ENCODE results near the gene TNF.
A peak's percentile ranks its signal among the peaks of the same experiment; 100 is the strongest.
"Not testable (repeated sequence)": the region's sequence is repeated elsewhere in the genome, so short reads cannot be mapped to it uniquely, and the experiment has no call there.

Gene TNF

DNA sequence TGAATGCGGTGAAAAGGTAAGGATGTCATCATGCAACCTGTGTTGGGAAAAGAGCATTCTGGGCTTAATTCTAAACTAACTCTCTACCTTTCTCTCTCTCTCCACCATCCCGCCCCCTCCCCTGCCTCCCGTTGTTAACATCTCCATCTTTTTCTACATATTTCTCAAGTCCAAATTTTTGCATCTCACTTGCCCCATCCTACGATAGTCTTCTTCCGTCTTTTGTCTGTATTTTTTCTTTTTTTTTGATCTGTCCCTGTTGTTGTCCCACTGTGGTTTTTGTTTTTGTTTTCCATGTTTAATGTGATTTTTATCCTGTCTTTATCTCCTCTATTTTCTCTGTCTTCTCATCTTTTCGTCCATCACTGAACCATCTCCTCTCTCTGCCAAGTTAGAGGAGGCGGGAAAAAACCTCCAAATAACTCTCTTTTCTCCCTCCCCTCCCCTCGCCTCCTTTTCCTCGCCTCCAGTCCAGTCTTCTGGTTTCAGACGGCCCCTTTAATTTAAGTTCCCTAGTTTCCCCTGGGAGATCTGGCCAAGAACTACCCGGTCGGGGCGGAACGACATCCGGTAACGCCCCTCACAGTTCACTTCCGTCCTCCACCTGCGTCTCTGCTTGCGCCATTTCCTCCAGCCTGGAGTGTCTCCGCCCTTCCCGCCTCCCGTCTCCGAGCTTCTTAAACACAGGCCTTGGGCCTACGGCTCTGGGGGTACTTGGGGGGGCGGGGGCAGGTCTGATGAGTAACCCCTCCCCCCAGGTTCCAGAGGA is 28.2 kb upstream of the TNF start, which contains the start of gene NFKBIL1:
Gene NFKBIL1, plus strand, starts transcription at position 651 of the 769 bp plus-strand sequence. Its CDS starts 87 bp downstream, at position 738.
- no peaks in the 10 kb centered on the region for H3K27me3 ChIP-seq (ENCODE audit: control insufficient read depth, insufficient read depth, low read length)
- H3K9ac ChIP-seq (ENCODE audit: low read length), result peak within 1 kb of the TSS; percentile 91
- no peaks in the 10 kb centered on the region for H3K9me3 ChIP-seq (ENCODE audit: control insufficient read depth, low read length)
- peaks cover 21% of the 10 kb centered on the region for H3K4me1 ChIP-seq (ENCODE audit: control insufficient read depth, insufficient read depth, low read length)
- no peaks in the 10 kb centered on the region for H3K36me3 ChIP-seq (ENCODE audit: control insufficient read depth, insufficient read depth, low read length)
- peak within 1 kb of the TSS; percentile 20 for H3K4me3 ChIP-seq (ENCODE audit: low read length)

DNA sequence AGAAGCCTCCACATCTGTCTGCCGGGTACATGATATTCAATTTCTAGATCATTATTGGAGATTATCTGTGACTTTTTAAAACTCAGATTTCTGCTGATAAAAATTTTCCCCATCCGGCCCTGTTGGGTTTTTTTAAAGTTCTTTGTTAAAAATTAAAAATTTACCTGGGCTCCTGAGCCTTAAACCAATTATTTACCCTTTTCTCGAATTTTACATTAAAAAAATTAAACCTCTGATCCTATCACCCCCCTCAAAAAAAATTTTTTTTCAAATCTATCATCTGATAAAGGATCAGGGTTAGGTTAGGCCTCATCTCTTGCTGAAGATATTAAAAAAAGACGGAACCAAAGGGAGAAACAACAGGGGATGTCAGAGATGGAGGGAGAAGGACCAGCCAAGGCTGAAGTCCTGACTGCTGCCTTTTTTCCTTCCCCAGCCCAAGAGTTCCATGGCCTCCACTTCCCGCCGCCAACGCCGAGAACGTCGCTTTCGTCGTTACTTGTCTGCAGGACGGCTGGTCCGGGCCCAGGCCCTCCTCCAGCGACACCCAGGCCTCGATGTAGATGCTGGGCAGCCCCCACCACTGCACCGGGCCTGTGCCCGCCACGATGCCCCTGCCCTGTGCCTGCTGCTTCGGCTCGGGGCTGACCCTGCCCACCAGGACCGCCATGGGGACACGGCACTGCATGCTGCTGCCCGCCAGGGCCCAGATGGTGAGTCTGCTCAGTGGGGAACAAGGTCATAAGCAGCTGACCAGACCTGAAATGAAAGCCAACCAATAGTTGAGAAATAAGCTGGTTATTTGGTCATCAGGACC is 27.4 kb upstream of the TNF start:
- H3K4me3 ChIP-seq (ENCODE audit: low read length), result peak overlapping the region; percentile 20
- no peaks in the 10 kb centered on the region for H3K27me3 ChIP-seq (ENCODE audit: control insufficient read depth, insufficient read depth, low read length)
- peak overlapping the region; percentile 91 for H3K9ac ChIP-seq (ENCODE audit: low read length)
- no peaks in the 10 kb centered on the region for H3K36me3 ChIP-seq (ENCODE audit: control insufficient read depth, insufficient read depth, low read length)
- H3K4me1 ChIP-seq (ENCODE audit: control insufficient read depth, insufficient read depth, low read length), result peaks cover 18% of the 10 kb centered on the region
- H3K9me3 ChIP-seq (ENCODE audit: control insufficient read depth, low read length), result no peaks in the 10 kb centered on the region

DNA sequence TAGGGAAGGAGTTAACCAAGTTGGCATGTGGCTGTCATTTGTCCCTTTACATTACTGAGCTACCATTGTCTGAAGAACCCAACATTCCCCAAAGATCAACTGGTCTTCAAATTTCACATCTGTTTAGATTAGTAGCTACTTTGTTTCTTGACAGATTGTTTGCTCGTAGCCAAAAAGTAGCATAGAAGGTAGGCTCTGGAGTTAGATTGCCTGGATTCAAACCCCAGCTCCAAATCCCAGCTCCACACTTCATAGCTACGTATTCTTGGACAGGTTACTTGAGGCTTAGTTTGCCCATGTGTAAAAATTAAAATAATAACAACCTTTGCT is 26.9 kb upstream of the TNF start:
- Histone ChIP-seq H3K4me3 (ENCODE audit: low read length) (peak overlapping the region; percentile 20), H3K27me3 (ENCODE audit: control insufficient read depth, insufficient read depth, low read length) (no peaks in the 10 kb centered on the region), H3K36me3 (ENCODE audit: control insufficient read depth, insufficient read depth, low read length) (no peaks in the 10 kb centered on the region), H3K9ac (ENCODE audit: low read length) (peak overlapping the region; percentile 91), H3K9me3 (ENCODE audit: control insufficient read depth, low read length) (no peaks in the 10 kb centered on the region), H3K4me1 (ENCODE audit: control insufficient read depth, insufficient read depth, low read length) (peaks cover 15% of the 10 kb centered on the region)

DNA sequence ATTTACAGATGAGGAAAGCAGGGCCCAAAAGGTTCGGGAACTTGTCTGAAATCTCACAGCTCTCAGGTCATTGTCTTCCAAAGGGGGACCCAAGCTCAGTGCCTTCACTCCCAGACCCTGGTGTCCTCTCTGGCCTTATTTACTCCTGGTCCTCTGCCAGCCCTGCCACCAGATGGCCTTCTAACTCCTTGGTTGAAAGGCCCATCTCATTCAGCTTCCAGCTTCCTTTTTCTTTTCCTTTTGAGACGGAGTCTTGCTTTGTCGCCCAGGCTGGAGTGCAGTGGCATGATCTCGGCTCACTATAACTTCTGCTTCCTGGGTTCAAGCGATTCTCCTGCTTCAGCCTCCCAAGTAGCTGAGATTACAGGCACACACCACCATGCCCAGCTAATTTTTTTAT is 24.0 kb upstream of the TNF start:
- not testable (repeated sequence) for H3K27me3 ChIP-seq (ENCODE audit: control insufficient read depth, insufficient read depth, low read length); H3K9me3 ChIP-seq (ENCODE audit: control insufficient read depth, low read length); H3K4me3 ChIP-seq (ENCODE audit: low read length); H3K36me3 ChIP-seq (ENCODE audit: control insufficient read depth, insufficient read depth, low read length); H3K9ac ChIP-seq (ENCODE audit: low read length)
- H3K4me1 ChIP-seq (ENCODE audit: control insufficient read depth, insufficient read depth, low read length), result peaks cover 13% of the 10 kb centered on the region

DNA sequence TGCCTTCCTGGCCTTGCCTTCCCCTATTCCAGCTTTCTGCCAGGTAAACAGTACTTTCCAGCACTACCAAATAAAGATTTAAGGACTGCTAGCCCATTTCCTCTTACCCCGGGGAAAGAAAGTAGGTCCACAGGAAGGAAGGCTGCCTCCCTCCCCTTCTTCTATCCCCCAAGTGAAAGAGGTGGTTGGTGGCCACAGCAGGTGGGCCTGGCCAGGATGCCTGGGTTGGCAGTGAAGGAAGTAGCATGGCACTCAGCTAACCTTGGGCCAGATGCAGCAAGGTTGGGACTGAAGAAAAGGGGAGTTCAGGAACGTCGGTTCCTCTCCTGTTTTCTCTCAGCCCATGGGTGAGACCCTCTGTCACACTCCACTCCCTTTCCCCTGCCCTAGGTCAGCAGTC is 19.1 kb upstream of the TNF start:
- no peaks in the 10 kb centered on the region for H3K9me3 ChIP-seq (ENCODE audit: control insufficient read depth, low read length)
- H3K27me3 ChIP-seq (ENCODE audit: control insufficient read depth, insufficient read depth, low read length), result no peaks in the 10 kb centered on the region
- no peaks in the 10 kb centered on the region for H3K36me3 ChIP-seq (ENCODE audit: control insufficient read depth, insufficient read depth, low read length)
- no peaks in the 10 kb centered on the region for H3K4me1 ChIP-seq (ENCODE audit: control insufficient read depth, insufficient read depth, low read length)
- no peak overlapping the region for H3K4me3 ChIP-seq (ENCODE audit: low read length)
- H3K9ac ChIP-seq (ENCODE audit: low read length), result no peak overlapping the region

DNA sequence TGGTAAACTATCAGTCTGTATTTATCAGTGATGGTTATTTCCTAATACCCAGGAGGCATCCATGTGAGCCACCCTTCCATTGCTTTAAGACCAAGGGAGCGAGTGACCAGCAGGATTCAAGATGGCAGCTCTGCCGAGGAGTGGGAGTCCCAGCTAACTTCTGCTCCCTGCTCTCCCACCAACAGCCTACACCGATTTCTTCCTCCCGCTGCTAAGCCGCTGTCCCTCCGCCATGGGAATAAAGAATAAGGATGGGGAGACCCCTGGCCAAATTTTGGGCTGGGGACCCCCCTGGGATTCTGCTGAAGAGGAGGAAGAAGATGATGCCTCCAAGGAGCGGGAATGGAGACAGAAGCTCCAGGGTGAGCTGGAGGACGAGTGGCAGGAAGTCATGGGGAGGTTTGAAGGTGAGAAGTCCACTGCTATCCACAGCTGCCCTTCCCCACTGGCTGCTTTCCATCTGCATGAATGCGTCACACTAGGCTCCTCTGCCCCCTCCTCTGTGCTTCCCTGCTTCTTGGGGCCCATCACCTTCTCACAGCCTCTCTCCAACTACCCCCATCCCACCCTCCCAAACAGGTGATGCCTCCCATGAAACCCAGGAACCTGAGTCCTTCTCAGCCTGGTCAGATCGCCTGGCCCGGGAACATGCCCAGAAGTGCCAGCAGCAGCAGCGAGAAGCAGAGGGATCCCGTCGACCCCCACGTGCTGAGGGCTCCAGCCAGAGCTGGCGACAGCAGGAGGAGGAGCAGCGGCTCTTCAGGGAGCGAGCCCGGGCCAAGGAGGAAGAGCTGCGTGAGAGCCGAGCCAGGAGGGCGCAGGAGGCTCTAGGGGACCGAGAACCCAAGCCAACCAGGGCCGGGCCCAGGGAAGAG is 17.7 kb upstream of the TNF start:
- Histone ChIP-seq H3K9ac (ENCODE audit: low read length) (peak overlapping the region; percentile 15), H3K9me3 (ENCODE audit: control insufficient read depth, low read length) (no peaks in the 10 kb centered on the region), H3K27me3 (ENCODE audit: control insufficient read depth, insufficient read depth, low read length) (no peaks in the 10 kb centered on the region), H3K4me3 (ENCODE audit: low read length) (no peak overlapping the region), H3K4me1 (ENCODE audit: control insufficient read depth, insufficient read depth, low read length) (no peaks in the 10 kb centered on the region), H3K36me3 (ENCODE audit: control insufficient read depth, insufficient read depth, low read length) (no peaks in the 10 kb centered on the region)

DNA sequence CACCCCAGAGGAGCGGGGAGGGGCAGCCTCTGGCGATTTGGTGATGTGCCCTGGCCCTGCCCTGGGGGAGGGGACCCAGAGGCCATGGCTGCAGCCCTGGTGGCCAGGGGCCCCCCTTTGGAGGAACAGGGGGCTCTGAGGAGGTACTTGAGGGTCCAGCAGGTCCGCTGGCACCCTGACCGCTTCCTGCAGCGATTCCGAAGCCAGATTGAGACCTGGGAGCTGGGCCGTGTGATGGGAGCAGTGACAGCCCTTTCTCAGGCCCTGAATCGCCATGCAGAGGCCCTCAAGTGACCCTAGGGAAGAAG is 17.1 kb upstream of the TNF start:
- Histone ChIP-seq H3K36me3 (ENCODE audit: control insufficient read depth, insufficient read depth, low read length) (no peaks in the 10 kb centered on the region), H3K4me3 (ENCODE audit: low read length) (no peak overlapping the region), H3K9ac (ENCODE audit: low read length) (no peak overlapping the region), H3K4me1 (ENCODE audit: control insufficient read depth, insufficient read depth, low read length) (no peaks in the 10 kb centered on the region), H3K9me3 (ENCODE audit: control insufficient read depth, low read length) (no peaks in the 10 kb centered on the region), H3K27me3 (ENCODE audit: control insufficient read depth, insufficient read depth, low read length) (no peaks in the 10 kb centered on the region)

DNA sequence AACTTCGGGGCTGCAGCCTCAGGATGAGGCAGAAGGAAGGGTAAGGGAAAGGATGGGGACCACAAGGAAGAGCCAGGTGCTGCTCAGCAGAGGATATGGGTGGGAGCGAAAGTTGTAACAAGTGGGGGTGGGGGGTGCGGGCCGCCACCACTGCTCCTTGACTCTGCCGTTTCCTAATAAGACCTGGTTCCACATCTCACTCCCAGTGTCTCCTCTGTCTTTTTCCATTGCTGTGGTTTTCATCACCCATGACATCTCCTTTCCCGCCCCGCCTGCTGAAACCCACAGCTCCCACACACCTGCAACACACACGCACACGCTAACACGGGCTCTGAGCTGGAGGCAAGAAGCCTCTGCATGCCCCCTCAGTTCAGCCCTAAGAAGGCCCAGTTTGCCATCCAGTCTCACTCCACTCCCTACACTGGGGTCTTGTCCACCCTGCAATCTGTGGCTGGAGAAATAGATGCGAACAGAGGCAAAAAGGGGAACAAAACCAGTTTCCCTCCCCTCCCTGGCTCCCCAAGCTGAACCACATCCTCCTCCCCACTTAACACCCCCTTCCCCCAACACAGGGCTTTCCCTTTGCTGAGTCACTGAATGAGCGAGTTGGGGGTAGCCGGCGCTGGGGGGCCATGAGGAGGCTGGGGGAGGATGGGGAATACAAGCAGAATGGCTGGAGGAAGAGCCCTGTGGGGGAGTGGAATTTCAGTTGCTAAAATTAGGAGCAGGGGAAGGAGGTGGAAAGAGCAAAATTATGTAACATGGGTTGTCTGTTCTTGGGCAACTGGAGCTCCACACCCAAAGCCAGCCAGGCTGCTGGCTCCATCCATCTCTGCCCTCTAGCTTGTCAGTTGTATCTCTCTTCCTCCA is 16.5 kb upstream of the TNF start:
- H3K4me1 ChIP-seq (ENCODE audit: control insufficient read depth, insufficient read depth, low read length), result no peaks in the 10 kb centered on the region
- no peaks in the 10 kb centered on the region for H3K27me3 ChIP-seq (ENCODE audit: control insufficient read depth, insufficient read depth, low read length)
- H3K9ac ChIP-seq (ENCODE audit: low read length), result no peak overlapping the region
- no peaks in the 10 kb centered on the region for H3K36me3 ChIP-seq (ENCODE audit: control insufficient read depth, insufficient read depth, low read length)
- H3K9me3 ChIP-seq (ENCODE audit: control insufficient read depth, low read length), result no peaks in the 10 kb centered on the region
- H3K4me3 ChIP-seq (ENCODE audit: low read length), result no peak overlapping the region

DNA sequence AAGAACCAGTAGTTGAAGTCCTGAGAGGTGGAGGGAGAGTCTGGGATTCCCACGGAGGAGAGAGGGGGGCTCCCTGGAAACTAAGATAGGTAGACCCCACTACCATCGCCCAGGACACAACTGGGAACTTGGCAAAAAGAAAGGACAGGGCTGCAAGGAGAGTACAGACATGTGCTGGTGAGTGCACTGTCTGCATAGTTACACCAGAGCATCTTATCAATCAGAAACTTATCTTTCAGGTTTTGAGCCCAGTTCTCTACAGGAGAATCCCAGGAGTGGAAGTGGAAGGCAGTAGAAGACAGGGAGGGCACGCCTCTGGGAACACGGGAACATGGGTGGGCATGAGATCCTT is 15.8 kb upstream of the TNF start:
- Histone ChIP-seq H3K27me3 (ENCODE audit: control insufficient read depth, insufficient read depth, low read length) (no peaks in the 10 kb centered on the region), H3K4me1 (ENCODE audit: control insufficient read depth, insufficient read depth, low read length) (no peaks in the 10 kb centered on the region), H3K36me3 (ENCODE audit: control insufficient read depth, insufficient read depth, low read length) (no peaks in the 10 kb centered on the region), H3K9me3 (ENCODE audit: control insufficient read depth, low read length) (no peaks in the 10 kb centered on the region), H3K9ac (ENCODE audit: low read length) (no peak overlapping the region), H3K4me3 (ENCODE audit: low read length) (no peak overlapping the region)

DNA sequence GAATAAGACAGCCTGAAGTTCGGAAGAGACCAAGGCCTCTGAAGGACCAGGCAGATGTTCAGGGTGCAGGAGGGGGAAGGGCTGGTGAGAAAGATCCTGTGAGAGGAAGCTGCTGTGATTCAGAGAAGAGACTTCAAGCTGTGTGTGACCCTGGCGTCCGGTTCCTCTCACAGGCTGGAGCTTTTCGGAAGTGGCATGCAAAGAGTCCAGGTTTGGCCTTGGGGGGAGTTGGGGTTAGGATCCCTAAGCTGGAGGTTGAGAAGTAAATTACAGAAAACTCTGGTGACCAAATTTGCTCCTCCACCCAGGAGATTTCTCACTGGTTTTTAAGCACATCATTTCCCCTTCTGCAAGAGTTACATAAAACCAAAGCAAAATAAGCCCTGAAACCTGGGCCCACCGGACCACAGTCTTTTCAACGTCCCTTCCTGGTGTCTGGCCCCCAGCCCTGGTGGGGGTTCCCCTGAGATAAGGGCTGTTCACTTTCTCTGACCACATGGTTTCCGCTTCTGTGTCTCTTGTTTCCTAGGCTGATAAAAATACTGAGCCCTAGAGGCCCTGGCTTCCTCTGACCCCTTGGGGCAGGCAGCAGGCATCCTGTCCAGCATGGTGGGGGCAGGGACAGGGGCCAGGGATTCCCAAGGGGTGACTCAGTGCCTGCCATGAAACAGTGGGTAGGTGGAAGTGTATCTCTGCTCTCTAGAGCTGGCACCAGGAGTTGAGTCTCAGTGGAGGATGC is 15.2 kb upstream of the TNF start:
- Histone ChIP-seq H3K9me3 (ENCODE audit: control insufficient read depth, low read length) (no peaks in the 10 kb centered on the region), H3K9ac (ENCODE audit: low read length) (no peak overlapping the region), H3K27me3 (ENCODE audit: control insufficient read depth, insufficient read depth, low read length) (no peaks in the 10 kb centered on the region), H3K4me1 (ENCODE audit: control insufficient read depth, insufficient read depth, low read length) (no peaks in the 10 kb centered on the region), H3K36me3 (ENCODE audit: control insufficient read depth, insufficient read depth, low read length) (no peaks in the 10 kb centered on the region), H3K4me3 (ENCODE audit: low read length) (no peak overlapping the region)

DNA sequence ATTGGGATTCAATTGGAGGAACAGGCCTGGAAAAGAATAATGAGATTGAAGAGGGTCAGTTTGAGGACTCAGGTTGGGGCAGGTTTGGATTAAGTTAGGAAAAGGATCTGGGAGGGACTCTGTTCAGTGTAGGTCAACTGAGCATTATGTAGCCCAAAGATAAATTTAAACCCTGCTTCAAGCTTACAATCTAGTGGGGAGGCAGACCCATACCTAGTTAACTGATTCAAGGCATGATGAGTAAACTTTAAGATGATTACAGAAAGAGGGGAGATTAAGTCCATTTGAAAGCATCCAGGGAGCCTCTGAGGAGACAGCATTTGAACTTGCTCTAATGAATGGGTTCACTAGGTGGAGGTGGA is 14.7 kb upstream of the TNF start:
- no peak overlapping the region for H3K9ac ChIP-seq (ENCODE audit: low read length)
- H3K4me1 ChIP-seq (ENCODE audit: control insufficient read depth, insufficient read depth, low read length), result no peaks in the 10 kb centered on the region

More for the DNA sequence above, 14.7 kb upstream of the TNF start:
- Histone ChIP-seq H3K27me3 (ENCODE audit: control insufficient read depth, insufficient read depth, low read length) (no peaks in the 10 kb centered on the region), H3K9me3 (ENCODE audit: control insufficient read depth, low read length) (no peaks in the 10 kb centered on the region), H3K4me3 (ENCODE audit: low read length) (no peak overlapping the region), H3K36me3 (ENCODE audit: control insufficient read depth, insufficient read depth, low read length) (no peaks in the 10 kb centered on the region)
